HUES6 (cell line): ENCODE measurements around the gene PARP15.

Experiments
- H3K27ac ChIP-seq: 2 replicates; pipeline ENCODE4 v1.7.0; 2013; ENCODE audit warnings: low read depth, mild to moderate bottlenecking, low read length, inconsistent platforms
- H3K27me3 ChIP-seq: 2 replicates; pipeline ENCODE4 v1.6.1; 2013; ENCODE audit warnings: low read length; ENCODE audit not compliant: control insufficient read depth, insufficient read depth
- H3K36me3 ChIP-seq: 2 replicates; pipeline ENCODE4 v1.6.1; 2013; ENCODE audit warnings: low read length; ENCODE audit not compliant: control insufficient read depth, insufficient read depth
- H3K4me1 ChIP-seq: 2 replicates; pipeline ENCODE4 v1.6.1; 2013; ENCODE audit warnings: low read length; ENCODE audit not compliant: control insufficient read depth, insufficient read depth
- H3K4me3 ChIP-seq: 2 replicates; pipeline ENCODE4 v1.5.1; 2013; ENCODE audit warnings: low read depth, low read length
- H3K9ac ChIP-seq: one replicate; pipeline ENCODE4 v1.6.1; 2013; ENCODE audit warnings: mild to moderate bottlenecking, low read length
- H3K9me3 ChIP-seq: 2 replicates; pipeline ENCODE4 v1.6.1; 2013; ENCODE audit warnings: low read depth, low read length; ENCODE audit not compliant: control insufficient read depth, insufficient read depth

Gene PARP15

DNA sequence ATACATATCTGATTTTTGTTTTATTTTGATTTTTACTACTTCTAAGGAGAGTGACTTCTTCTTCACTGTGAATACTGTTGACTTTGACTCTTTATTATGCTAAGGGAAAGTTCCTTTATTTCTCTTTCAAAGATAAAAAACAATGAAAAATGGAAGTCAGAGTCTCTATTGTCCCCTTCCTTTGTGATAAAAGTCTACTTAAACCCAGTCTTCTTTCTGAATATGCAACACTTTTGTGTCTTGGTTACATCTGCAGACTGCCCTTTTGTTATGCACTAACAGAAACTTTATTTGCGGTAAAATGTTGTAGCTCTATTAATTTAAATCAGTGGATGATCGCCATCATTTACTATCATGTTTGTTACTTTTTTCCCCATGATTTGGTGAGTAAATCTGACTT, 13.2 kb downstream of the PARP15 start:
- no peak overlapping the region for H3K4me3 ChIP-seq

DNA sequence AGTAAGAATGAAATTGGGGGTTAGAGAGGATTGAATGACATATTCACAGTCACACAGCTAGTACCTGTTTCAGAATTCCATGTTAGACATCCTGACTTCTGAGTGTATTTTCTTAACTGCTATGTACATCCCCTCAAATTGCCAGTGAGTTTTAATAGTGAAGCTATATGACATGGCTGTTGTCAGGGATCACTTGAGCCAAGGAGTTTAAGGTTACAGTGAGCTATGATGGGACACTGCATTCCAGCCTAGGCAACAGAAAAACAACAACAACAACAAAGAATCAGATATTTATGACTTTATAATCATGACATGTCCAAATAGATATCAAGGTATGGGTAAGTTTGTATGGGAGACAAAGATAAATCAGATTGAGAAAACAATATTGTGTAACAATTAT, 16.6 kb downstream of the PARP15 start:
- H3K9ac ChIP-seq, result no peak overlapping the region
- H3K4me3 ChIP-seq, result no peak overlapping the region
- no peak overlapping the region for H3K27ac ChIP-seq
- no peaks in the 10 kb centered on the region for H3K27me3 ChIP-seq
- peaks cover 8% of the 10 kb centered on the region for H3K4me1 ChIP-seq
- no peaks in the 10 kb centered on the region for H3K36me3 ChIP-seq
- H3K9me3 ChIP-seq, result no peaks in the 10 kb centered on the region

More for the DNA sequence above, 13.2 kb downstream of the PARP15 start:
- Histone ChIP-seq H3K36me3 (no peaks in the 10 kb centered on the region), H3K27me3 (no peaks in the 10 kb centered on the region), H3K4me1 (peaks cover 8% of the 10 kb centered on the region), H3K9ac (no peak overlapping the region), H3K27ac (no peak overlapping the region), H3K9me3 (no peaks in the 10 kb centered on the region)

DNA sequence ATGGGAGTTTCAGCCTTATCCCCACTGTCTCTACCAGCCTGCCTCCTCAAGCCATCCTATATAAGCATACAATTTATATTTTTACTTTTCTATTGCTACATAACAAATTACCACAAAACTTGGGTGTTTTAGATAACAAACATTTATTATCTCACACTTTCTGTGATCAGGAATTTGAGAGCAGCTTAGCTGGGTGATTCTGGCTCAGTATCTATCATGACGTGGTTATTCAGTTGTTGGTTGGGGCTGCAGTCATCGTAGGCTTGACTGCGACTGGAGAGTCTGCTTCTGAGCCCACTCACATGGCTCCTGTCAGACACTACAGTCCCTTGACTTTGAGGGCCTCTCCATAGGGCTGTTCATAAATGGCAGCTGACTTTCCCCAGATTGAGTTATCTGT, 20.7 kb downstream of the PARP15 start:
- Histone ChIP-seq H3K36me3 (no peaks in the 10 kb centered on the region), H3K4me1 (no peaks in the 10 kb centered on the region), H3K27me3 (no peaks in the 10 kb centered on the region), H3K27ac (no peak overlapping the region), H3K4me3 (no peak overlapping the region), H3K9ac (no peak overlapping the region), H3K9me3 (no peaks in the 10 kb centered on the region)

DNA sequence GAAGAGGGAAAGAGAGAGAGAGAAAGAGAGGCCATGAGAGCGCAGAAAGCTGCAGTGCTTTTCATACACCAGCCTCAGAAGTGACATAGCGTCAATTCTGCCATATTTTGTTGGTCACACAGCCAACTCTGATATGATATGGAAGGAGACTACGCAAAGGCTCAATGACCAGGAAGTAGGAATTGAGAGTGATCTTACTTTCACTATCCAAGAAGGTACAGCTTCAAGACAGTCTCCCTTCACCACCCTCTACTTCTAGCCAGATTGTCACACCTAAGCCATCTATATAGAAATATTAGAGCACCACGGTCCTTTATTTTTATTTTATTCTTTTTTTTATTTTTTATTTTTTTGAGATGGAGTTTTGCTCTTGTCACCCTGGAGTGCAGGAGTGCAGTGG, 21.1 kb downstream of the PARP15 start:
- Histone ChIP-seq H3K27ac (no peak overlapping the region), H3K4me3 (no peak overlapping the region), H3K9ac (no peak overlapping the region), H3K27me3 (no peaks in the 10 kb centered on the region), H3K9me3 (no peaks in the 10 kb centered on the region), H3K4me1 (no peaks in the 10 kb centered on the region), H3K36me3 (no peaks in the 10 kb centered on the region)

DNA sequence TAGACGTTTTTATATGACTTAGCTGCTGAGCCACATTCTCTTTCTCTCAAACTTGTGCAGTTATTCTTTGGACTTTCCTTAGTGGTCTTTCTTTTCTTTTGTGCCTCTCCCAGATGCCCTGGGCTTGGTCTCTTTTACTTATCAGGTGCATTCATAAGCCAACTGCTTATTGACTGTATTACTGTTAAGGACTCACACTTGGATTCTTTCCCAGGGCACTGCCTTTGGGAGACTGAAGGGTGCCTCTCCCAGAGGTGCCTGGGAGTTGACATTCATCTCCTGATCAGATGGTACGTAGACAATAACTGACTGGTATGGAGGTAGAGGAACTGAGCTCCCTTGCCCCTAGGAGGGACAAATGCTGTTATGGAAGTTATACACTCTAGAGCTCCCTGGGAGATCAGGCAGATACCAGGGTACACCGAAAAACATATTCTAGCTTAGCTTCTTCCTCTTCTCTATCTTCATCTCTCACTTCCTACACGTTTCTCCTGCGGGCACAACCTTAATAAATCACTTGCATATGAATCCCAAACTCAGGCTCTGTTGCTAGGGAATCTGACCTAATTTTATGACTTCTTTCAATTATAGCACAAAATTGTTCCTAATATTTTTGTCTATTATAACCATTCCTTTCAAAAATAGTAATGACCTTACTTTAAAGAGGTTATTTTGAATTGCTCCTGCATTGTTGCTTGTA, 24.7 kb downstream of the PARP15 start:
- Histone ChIP-seq H3K4me3 (no peak overlapping the region), H3K9me3 (no peaks in the 10 kb centered on the region), H3K9ac (no peak overlapping the region), H3K27ac (no peak overlapping the region), H3K27me3 (no peaks in the 10 kb centered on the region), H3K4me1 (no peaks in the 10 kb centered on the region), H3K36me3 (no peaks in the 10 kb centered on the region)

DNA sequence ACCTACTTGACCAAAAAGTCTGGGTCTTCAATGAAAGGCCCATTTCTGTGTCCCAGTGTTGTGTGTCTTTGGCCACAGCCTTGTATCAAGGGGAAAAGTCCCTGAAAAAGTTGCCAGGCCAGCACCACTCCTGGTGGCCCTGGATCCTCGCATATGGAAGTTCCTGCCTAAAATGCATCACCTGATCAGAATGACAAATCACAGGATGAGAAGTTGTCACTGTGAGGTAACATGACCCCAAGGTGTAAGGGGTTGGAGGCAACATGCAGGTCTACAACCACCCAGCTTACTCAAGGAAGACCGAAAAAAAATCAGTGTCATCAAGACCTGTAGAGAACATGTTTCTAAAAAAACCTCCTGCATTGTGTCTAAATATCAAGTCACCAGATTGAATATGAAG, 25.6 kb downstream of the PARP15 start:
- Histone ChIP-seq H3K27me3 (no peaks in the 10 kb centered on the region), H3K27ac (no peak overlapping the region), H3K36me3 (no peaks in the 10 kb centered on the region), H3K4me3 (no peak overlapping the region), H3K4me1 (no peaks in the 10 kb centered on the region), H3K9me3 (no peaks in the 10 kb centered on the region), H3K9ac (no peak overlapping the region)

DNA sequence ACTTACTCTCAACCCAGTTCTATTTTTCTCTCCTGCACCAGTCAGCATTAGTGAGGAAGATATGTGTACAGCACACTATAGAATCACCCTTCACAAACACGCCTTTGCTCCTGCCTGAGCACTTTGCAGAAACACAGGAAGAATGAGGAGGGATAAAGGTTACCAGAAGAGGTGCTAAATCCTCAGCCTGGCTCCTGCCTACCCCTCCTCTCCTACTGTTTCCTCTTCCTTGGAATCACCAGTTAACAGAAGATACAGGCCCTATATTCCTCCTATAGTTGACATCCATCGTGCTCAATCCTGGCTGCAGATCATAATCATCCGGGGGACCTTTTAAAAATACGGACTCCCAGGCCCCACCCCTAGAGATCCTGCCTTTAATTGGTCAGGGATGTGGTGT, 28.9 kb downstream of the PARP15 start:
- no peaks in the 10 kb centered on the region for H3K4me1 ChIP-seq
- H3K9ac ChIP-seq, result no peak overlapping the region
- H3K27me3 ChIP-seq, result no peaks in the 10 kb centered on the region
- H3K4me3 ChIP-seq, result no peak overlapping the region
- no peaks in the 10 kb centered on the region for H3K9me3 ChIP-seq
- no peaks in the 10 kb centered on the region for H3K36me3 ChIP-seq
- H3K27ac ChIP-seq, result no peak overlapping the region

DNA sequence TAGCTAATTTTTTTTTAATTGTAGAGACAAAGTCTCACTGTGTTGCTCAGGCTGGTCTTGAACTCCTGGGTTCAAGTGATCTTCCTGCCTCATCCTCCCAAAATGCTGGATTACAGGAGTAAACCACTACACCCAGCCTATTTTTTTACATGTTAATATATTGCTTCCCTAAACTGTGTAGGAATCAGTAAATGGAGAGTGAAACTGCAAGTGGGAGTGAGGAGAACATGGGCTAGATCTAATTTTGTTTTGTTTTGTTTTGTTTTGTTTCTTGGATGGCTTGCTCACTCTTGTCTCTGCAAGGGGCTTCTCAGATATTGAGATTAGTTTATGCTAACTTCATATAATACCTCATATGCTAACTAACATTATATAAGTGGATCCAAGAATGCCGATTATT, 31.5 kb downstream of the PARP15 start:
- no peaks in the 10 kb centered on the region for H3K9me3 ChIP-seq
- no peak overlapping the region for H3K4me3 ChIP-seq
- H3K27ac ChIP-seq, result no peak overlapping the region
- H3K9ac ChIP-seq, result no peak overlapping the region
- H3K4me1 ChIP-seq, result no peaks in the 10 kb centered on the region
- H3K27me3 ChIP-seq, result no peaks in the 10 kb centered on the region
- no peaks in the 10 kb centered on the region for H3K36me3 ChIP-seq

DNA sequence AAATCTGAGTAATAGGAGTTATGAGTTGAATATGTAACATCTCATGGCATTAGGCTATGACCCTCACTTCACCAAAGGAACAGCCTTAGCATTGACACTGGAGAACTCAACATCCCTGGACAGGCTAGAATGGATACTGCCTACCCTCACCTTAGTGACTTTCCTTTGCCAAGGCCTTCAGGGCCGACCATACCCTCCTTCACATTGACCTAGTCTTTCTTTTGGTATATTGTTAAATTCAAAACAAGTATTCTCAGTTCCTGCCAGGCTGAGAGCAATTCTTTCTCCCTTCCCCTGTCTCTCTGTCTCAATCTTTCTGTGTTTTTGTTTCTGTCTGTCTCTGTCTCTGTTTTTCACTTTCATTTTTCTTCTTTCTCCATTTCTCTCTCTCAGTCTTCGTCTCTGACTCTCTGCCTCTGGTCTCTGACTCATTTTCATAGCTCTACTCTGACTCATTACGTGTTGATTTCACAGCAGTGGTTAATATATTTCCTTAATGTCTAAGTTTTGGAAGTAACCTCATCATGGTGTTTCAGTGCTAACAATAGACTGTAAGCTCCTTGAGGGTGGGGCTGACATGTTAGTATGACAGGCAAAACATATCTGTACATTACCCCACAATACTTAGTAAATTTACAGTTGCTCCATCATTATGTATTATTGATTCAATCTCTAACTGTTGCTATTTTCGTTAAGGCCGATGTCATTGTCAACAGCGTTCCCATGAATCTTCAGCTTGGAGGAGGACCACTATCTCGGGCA, 32.5 kb downstream of the PARP15 start:
- no peaks in the 10 kb centered on the region for H3K27me3 ChIP-seq
- H3K4me3 ChIP-seq, result no peak overlapping the region
- no peaks in the 10 kb centered on the region for H3K36me3 ChIP-seq
- H3K27ac ChIP-seq, result no peak overlapping the region
- H3K4me1 ChIP-seq, result peaks cover under 1% of the 10 kb centered on the region; the same call in 1 of the 2 replicates
- H3K9me3 ChIP-seq, result no peaks in the 10 kb centered on the region
- H3K9ac ChIP-seq, result no peak overlapping the region

DNA sequence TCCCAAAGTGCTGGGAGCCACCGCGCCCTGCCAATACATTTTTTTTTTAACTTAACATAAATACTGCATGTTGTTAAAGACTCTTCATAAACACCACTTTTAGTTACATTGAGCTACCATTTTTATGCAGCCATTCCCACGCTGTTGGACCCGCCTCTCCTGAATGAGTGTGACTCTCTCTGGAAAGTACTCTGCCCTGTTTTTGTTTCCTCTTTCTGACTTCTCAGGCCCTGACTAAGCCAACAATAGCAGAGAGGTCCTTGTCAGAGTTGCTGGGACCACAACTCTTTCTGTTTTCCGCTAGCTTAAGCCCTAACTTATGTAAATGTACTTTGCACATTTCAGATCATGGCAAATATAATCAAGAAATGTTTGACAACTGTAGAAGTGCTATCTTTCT, 35.2 kb downstream of the PARP15 start:
- H3K4me3 ChIP-seq, result no peak overlapping the region
- H3K36me3 ChIP-seq, result no peaks in the 10 kb centered on the region
- no peaks in the 10 kb centered on the region for H3K9me3 ChIP-seq
- no peak overlapping the region for H3K9ac ChIP-seq
- H3K27me3 ChIP-seq, result no peaks in the 10 kb centered on the region
- peaks cover 11% of the 10 kb centered on the region for H3K4me1 ChIP-seq
- H3K27ac ChIP-seq, result no peak overlapping the region

DNA sequence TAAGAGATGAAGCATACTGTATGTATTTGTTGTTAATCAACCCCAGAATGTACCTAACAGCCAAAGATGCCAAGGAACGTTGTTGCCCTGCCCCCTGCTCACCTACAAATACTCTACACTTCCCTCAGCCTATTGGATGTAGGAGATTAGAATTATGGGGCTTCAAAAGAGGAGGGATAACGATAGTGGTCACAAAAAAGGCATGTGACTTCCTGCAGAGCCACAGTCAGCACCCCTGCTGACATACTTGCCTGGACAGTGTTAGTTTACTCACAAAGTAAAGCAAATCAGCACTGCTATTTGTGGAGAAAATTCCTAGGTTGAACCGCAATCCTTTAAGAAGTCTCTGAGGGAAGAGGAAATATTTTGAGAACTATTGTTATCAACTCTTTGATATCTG, 37.9 kb downstream of the PARP15 start:
- no peaks in the 10 kb centered on the region for H3K36me3 ChIP-seq
- H3K27me3 ChIP-seq, result no peaks in the 10 kb centered on the region
- H3K9me3 ChIP-seq, result no peaks in the 10 kb centered on the region
- no peak overlapping the region for H3K4me3 ChIP-seq
- H3K27ac ChIP-seq, result no peak overlapping the region
- H3K4me1 ChIP-seq, result peaks cover 11% of the 10 kb centered on the region
- no peak overlapping the region for H3K9ac ChIP-seq
